ENCODE measurements around the gene OR52K1.

The OR52K1 gene

GRCh38 chr11:4482445-4482844 lies at the start of gene OR52K1:
Gene OR52K1 (plus strand): TSS chr11:4482646. CDS start chr11:4488901, 6,255 bp downstream.
- no peak within 1 kb of the TSS for H3K4me3 ChIP-seq (ENCODE audit: low read depth, low read length)
- H3K36me3 ChIP-seq (ENCODE audit: insufficient read depth, low read length): no peaks in the 10 kb centered on the region
- H2AFZ ChIP-seq (ENCODE audit: low read length, unreplicated experiment): no peak within 1 kb of the TSS
- H3K4me1 ChIP-seq (ENCODE audit: control insufficient read depth, insufficient read depth, low read length, unreplicated experiment): peaks cover 10% of the 10 kb centered on the region
- no peak within 1 kb of the TSS for H3K27ac ChIP-seq (ENCODE audit: low read depth, low read length)
- no peaks in the 10 kb centered on the region for H3K79me2 ChIP-seq (ENCODE audit: control insufficient read depth, insufficient read depth, low read length, unreplicated experiment)
- peaks cover 30% of the 10 kb centered on the region; the same call in 1 of the 2 replicates for H3K27me3 ChIP-seq (ENCODE audit: insufficient read depth, low read length)

DNA sequence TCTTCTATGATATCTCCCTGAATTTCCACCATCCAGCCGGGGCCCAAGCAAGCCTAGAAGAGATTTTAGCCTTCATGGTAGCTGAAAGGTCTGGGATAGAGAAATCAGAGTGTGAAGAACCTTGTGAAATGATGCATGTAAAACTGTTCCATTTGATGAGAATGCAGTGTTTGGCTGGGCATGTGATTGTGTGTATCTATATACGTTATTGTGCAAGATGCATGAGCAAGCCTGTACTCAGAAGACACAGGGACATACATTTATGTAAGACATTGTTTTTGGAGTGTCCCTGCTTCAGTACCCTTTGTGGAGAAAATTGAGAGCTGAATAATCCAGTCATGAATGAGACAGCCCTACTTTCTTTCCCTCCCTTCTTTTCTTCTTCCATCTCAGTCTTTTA lies 48.6 kb upstream of the OR52K1 start:
- no peaks in the 10 kb centered on the region for H3K4me1 ChIP-seq (ENCODE audit: control insufficient read depth, insufficient read depth, low read length, unreplicated experiment)
- no peak overlapping the region for H3K4me3 ChIP-seq (ENCODE audit: low read depth, low read length)
- H2AFZ ChIP-seq (ENCODE audit: low read length, unreplicated experiment): no peak overlapping the region
- no peak overlapping the region for H3K27ac ChIP-seq (ENCODE audit: low read depth, low read length)
- H3K79me2 ChIP-seq (ENCODE audit: control insufficient read depth, insufficient read depth, low read length, unreplicated experiment): no peaks in the 10 kb centered on the region
- H3K27me3 ChIP-seq (ENCODE audit: insufficient read depth, low read length): no peaks in the 10 kb centered on the region
- no peaks in the 10 kb centered on the region for H3K36me3 ChIP-seq (ENCODE audit: insufficient read depth, low read length)

DNA sequence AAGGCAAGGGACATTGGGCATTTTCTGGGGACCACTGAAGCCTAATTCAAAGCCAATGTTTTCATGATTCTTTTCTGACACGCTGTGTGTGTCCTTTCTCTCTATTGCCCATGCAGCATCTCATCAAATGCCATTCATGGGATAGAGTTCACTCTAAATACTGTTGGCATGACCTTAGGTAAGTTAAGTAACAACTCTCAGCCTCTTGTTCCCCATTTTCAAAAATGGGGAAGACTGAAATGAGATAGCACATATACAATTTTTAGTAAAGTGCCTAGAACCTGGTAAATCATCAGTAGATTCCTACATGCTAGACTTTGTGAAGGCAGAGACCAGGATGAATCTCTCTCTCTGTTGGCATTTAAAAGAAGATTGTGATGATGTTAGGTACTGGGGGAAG lies 46.0 kb upstream of the OR52K1 start:
- H3K4me3 ChIP-seq (ENCODE audit: low read depth, low read length): no peak overlapping the region
- H3K27me3 ChIP-seq (ENCODE audit: insufficient read depth, low read length): no peaks in the 10 kb centered on the region
- H3K4me1 ChIP-seq (ENCODE audit: control insufficient read depth, insufficient read depth, low read length, unreplicated experiment): no peaks in the 10 kb centered on the region
- no peaks in the 10 kb centered on the region for H3K36me3 ChIP-seq (ENCODE audit: insufficient read depth, low read length)
- no peak overlapping the region for H3K27ac ChIP-seq (ENCODE audit: low read depth, low read length)
- H2AFZ ChIP-seq (ENCODE audit: low read length, unreplicated experiment): no peak overlapping the region
- H3K79me2 ChIP-seq (ENCODE audit: control insufficient read depth, insufficient read depth, low read length, unreplicated experiment): no peaks in the 10 kb centered on the region

DNA sequence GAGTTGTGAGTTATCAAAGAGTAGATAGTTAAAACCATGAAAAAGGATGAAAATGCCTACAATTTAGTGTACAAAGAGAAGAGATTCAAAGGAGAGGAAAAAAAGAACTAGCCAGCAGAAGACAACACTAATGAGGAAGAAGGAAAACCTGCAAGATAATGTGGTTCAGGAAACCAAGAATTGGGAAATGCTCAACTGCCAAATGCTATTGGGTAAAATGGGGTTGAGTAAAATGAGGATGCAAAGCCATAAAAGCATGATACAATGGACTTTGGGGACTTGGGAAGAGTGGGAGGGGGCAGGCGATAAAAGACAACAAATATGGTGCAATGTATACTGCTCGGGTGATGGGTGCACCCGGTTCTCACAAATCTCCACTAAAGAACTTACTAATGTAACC lies 40.9 kb upstream of the OR52K1 start:
- no peaks in the 10 kb centered on the region for H3K4me1 ChIP-seq (ENCODE audit: control insufficient read depth, insufficient read depth, low read length, unreplicated experiment)
- H3K27ac ChIP-seq (ENCODE audit: low read depth, low read length): no peak overlapping the region
- H2AFZ ChIP-seq (ENCODE audit: low read length, unreplicated experiment): no peak overlapping the region
- H3K27me3 ChIP-seq (ENCODE audit: insufficient read depth, low read length): peaks cover 4% of the 10 kb centered on the region; the same call in 1 of the 2 replicates
- H3K4me3 ChIP-seq (ENCODE audit: low read depth, low read length): no peak overlapping the region
- H3K36me3 ChIP-seq (ENCODE audit: insufficient read depth, low read length): no peaks in the 10 kb centered on the region
- H3K79me2 ChIP-seq (ENCODE audit: control insufficient read depth, insufficient read depth, low read length, unreplicated experiment): no peaks in the 10 kb centered on the region

DNA sequence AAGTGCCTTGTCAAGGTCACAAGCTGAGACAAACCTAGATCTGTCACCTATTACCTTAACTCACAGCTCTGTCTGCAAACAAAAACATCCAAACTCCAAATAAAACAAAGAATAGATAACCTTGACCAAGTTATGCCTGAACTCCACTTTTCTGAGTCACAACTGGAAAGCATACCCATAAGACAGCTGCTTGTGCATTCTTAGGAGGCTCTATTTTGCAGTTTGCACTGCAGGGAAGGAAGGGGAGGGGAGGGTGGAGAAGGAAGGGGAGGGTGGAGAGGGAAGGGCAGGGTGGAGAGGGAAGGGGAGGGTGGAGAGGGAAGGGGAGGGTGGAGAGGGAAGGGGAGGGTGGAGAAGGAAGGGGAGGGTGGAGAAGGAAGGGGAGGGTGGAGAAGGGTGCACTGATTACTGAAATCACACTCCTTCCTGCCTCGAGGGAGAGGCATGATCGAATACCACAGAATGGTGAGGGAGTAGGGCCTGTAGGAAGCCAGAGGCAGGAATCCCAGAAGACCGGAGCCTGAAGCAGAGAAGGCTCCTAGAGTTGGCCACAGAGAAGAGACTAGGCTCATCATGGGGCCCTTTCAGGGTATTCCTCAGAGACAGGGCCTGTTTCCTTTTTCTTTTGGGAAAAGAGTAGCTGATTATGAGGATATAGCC lies 39.1 kb upstream of the OR52K1 start:
- no peak overlapping the region for H2AFZ ChIP-seq (ENCODE audit: low read length, unreplicated experiment)
- no peaks in the 10 kb centered on the region for H3K79me2 ChIP-seq (ENCODE audit: control insufficient read depth, insufficient read depth, low read length, unreplicated experiment)
- H3K27me3 ChIP-seq (ENCODE audit: insufficient read depth, low read length): peaks cover 17% of the 10 kb centered on the region; the same call in 1 of the 2 replicates
- no peaks in the 10 kb centered on the region for H3K4me1 ChIP-seq (ENCODE audit: control insufficient read depth, insufficient read depth, low read length, unreplicated experiment)
- no peak overlapping the region for H3K27ac ChIP-seq (ENCODE audit: low read depth, low read length)
- no peak overlapping the region for H3K4me3 ChIP-seq (ENCODE audit: low read depth, low read length)
- H3K36me3 ChIP-seq (ENCODE audit: insufficient read depth, low read length): no peaks in the 10 kb centered on the region

GRCh38 chr11:4448995-4449394 lies 33.5 kb upstream of the OR52K1 start, which contains the start of gene OR52K2:
Gene OR52K2 (plus strand): TSS chr11:4449295. CDS start chr11:4449340, 45 bp downstream.
- Histone ChIP-seq H3K4me3 (ENCODE audit: low read depth, low read length) (no peak within 1 kb of the TSS), H2AFZ (ENCODE audit: low read length, unreplicated experiment) (no peak within 1 kb of the TSS), H3K79me2 (ENCODE audit: control insufficient read depth, insufficient read depth, low read length, unreplicated experiment) (no peaks in the 10 kb centered on the region), H3K4me1 (ENCODE audit: control insufficient read depth, insufficient read depth, low read length, unreplicated experiment) (no peaks in the 10 kb centered on the region), H3K36me3 (ENCODE audit: insufficient read depth, low read length) (no peaks in the 10 kb centered on the region), H3K27ac (ENCODE audit: low read depth, low read length) (no peak within 1 kb of the TSS), H3K27me3 (ENCODE audit: insufficient read depth, low read length) (peaks cover 17% of the 10 kb centered on the region; the same call in 1 of the 2 replicates)

DNA sequence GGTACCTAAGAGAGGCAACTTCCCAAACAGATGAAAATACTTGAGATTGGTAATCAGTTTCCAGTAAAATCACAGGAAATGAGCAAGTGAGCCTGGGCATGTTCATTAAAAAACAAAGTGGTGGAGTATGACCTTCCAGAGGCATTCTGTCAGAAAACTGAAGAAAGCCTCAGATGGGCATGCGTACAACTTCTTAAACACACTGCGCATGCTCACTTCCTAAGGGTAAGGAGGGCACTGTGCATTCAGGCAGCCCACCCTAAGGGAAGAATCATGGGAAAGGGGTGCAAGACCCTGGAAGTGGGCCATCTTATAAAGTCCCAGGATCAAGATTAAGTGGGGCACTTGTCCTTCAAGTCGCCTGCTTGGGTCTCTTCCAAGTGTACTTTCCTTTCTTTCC lies 29.3 kb upstream of the OR52K1 start:
- Histone ChIP-seq H3K27me3 (ENCODE audit: insufficient read depth, low read length) (no peaks in the 10 kb centered on the region), H3K36me3 (ENCODE audit: insufficient read depth, low read length) (no peaks in the 10 kb centered on the region)

DNA sequence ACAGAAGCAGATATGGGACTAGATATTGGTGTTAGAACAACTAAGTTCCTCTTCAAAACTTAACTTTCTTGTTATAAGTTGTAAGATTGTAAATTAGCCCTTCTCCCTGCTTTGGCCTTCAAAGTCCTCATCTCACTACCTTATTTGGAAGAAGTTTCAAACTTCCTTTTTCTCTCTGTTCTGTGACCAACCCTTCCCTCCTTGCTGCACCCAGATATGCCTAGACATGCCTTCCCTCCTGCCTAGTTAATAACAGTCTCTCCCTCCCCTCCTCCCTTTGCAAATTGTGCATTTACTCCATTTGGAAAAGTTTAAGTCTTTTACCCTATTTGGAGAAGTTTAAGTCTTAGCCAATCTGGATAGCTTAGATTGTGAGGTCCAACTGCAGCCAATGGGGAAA lies 28.4 kb upstream of the OR52K1 start:
- no peaks in the 10 kb centered on the region for H3K36me3 ChIP-seq (ENCODE audit: insufficient read depth, low read length)
- no peaks in the 10 kb centered on the region for H3K4me1 ChIP-seq (ENCODE audit: control insufficient read depth, insufficient read depth, low read length, unreplicated experiment)
- no peak overlapping the region for H3K27ac ChIP-seq (ENCODE audit: low read depth, low read length)
- H3K79me2 ChIP-seq (ENCODE audit: control insufficient read depth, insufficient read depth, low read length, unreplicated experiment): no peaks in the 10 kb centered on the region
- H3K27me3 ChIP-seq (ENCODE audit: insufficient read depth, low read length): no peaks in the 10 kb centered on the region
- no peak overlapping the region for H3K4me3 ChIP-seq (ENCODE audit: low read depth, low read length)
- no peak overlapping the region for H2AFZ ChIP-seq (ENCODE audit: low read length, unreplicated experiment)

More for the DNA sequence above, 29.3 kb upstream of the OR52K1 start:
- Histone ChIP-seq H3K4me3 (ENCODE audit: low read depth, low read length) (no peak overlapping the region), H3K27ac (ENCODE audit: low read depth, low read length) (no peak overlapping the region), H3K79me2 (ENCODE audit: control insufficient read depth, insufficient read depth, low read length, unreplicated experiment) (no peaks in the 10 kb centered on the region), H3K4me1 (ENCODE audit: control insufficient read depth, insufficient read depth, low read length, unreplicated experiment) (no peaks in the 10 kb centered on the region), H2AFZ (ENCODE audit: low read length, unreplicated experiment) (no peak overlapping the region)

DNA sequence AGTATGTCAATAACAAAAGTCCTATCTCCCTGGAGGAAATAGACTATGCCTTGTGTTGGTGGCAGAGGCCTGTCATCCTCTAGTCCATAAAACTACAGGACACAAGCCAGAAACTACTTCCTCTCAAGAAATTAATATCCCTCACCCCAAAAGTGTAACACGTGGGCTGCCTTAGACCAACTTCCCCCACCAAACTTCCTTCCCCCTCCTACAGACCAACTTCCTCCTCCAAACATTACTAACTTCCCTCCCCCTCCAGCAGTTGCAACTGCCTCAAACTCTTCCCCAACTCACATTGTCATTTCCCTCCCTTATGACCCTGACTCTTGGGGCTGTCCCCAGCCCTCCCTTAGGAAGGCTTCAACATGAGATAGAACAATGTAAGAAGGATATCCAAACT lies 27.0 kb upstream of the OR52K1 start:
- Histone ChIP-seq H3K79me2 (ENCODE audit: control insufficient read depth, insufficient read depth, low read length, unreplicated experiment) (no peaks in the 10 kb centered on the region), H3K27me3 (ENCODE audit: insufficient read depth, low read length) (no peaks in the 10 kb centered on the region), H3K4me1 (ENCODE audit: control insufficient read depth, insufficient read depth, low read length, unreplicated experiment) (no peaks in the 10 kb centered on the region), H3K36me3 (ENCODE audit: insufficient read depth, low read length) (no peaks in the 10 kb centered on the region), H3K4me3 (ENCODE audit: low read depth, low read length) (no peak overlapping the region), H3K27ac (ENCODE audit: low read depth, low read length) (no peak overlapping the region), H2AFZ (ENCODE audit: low read length, unreplicated experiment) (no peak overlapping the region)

GRCh38 chr11:4459500-4459899 lies 22.9 kb upstream of the OR52K1 start:
- H3K36me3 ChIP-seq (ENCODE audit: insufficient read depth, low read length): no peaks in the 10 kb centered on the region
- H2AFZ ChIP-seq (ENCODE audit: low read length, unreplicated experiment): no peak overlapping the region

DNA sequence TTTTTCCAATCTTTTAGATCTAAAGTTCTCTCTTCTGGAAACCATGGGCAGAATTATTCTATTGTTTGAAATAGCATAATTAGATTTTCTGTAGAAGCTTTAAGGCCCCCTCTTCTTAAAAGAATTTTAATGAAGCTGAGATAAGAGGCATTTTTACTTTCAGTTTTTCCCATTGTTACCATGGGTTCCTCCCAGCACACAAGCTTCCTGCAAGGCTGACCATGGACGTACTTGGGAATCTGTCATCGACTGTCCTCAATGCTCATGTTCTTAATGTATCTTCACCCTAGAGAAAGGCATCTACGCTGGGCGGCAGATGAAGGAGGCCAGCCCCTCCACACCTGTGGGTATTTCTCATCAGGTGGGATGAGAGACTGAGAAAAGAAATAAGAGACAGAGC lies 22.3 kb upstream of the OR52K1 start:
- no peaks in the 10 kb centered on the region for H3K79me2 ChIP-seq (ENCODE audit: control insufficient read depth, insufficient read depth, low read length, unreplicated experiment)
- no peak overlapping the region for H3K27ac ChIP-seq (ENCODE audit: low read depth, low read length)
- no peak overlapping the region for H2AFZ ChIP-seq (ENCODE audit: low read length, unreplicated experiment)
- no peaks in the 10 kb centered on the region for H3K4me1 ChIP-seq (ENCODE audit: control insufficient read depth, insufficient read depth, low read length, unreplicated experiment)
- no peaks in the 10 kb centered on the region for H3K36me3 ChIP-seq (ENCODE audit: insufficient read depth, low read length)
- no peaks in the 10 kb centered on the region for H3K27me3 ChIP-seq (ENCODE audit: insufficient read depth, low read length)
- no peak overlapping the region for H3K4me3 ChIP-seq (ENCODE audit: low read depth, low read length)

More at GRCh38 chr11:4459500-4459899, 22.9 kb upstream of the OR52K1 start:
- no peaks in the 10 kb centered on the region for H3K79me2 ChIP-seq (ENCODE audit: control insufficient read depth, insufficient read depth, low read length, unreplicated experiment)
- H3K4me3 ChIP-seq (ENCODE audit: low read depth, low read length): no peak overlapping the region
- H3K4me1 ChIP-seq (ENCODE audit: control insufficient read depth, insufficient read depth, low read length, unreplicated experiment): no peaks in the 10 kb centered on the region
- H3K27ac ChIP-seq (ENCODE audit: low read depth, low read length): no peak overlapping the region
- no peaks in the 10 kb centered on the region for H3K27me3 ChIP-seq (ENCODE audit: insufficient read depth, low read length)

All from ACC112 (cell line).